DMS114 treated with DMSO at 0.1 percent for 48 hours (cell line): ENCODE results near the gene RAG2.

ENCODE experiments used
- DNase-seq: peaks from one replicate; lab custom pipeline; 2025; ENCODE audit not compliant: unreplicated experiment; lab: John Stamatoyannopoulos, UW

Gene RAG2

GRCh38 chr11:36557390-36557789 lies 40.6 kb downstream of the RAG2 start:
- peak; percentile 43 for DNase-seq

- no peak for DNase-seq
These were observed 47.5 kb downstream of the RAG2 start for GRCh38 chr11:36550385-36551115.
